H1 (cell line): ENCODE results near the gene ZBTB46.

Source experiments
- ASH2L ChIP-seq: fragments of 200-600, 300-600 bp; sonication (generic); IDR thresholded peaks from one replicate; pipeline ENCODE4 v1.7.1; 2017; ENCODE audit warnings: low read length
- EGR1 ChIP-seq: IDR thresholded peaks from 2 replicates; pipeline ENCODE4 v1.6.1; 2011; ENCODE audit warnings: low read depth, low read length, borderline replicate concordance
- POLR2AphosphoS5 ChIP-seq: IDR thresholded peaks from 2 replicates; pipeline ENCODE4 v1.6.1; 2011; ENCODE audit warnings: low read depth, low read length
- TEAD4 ChIP-seq: IDR thresholded peaks from 2 replicates; pipeline ENCODE4 v1.6.1; 2012; ENCODE audit warnings: low read depth, low read length, inconsistent platforms, mixed read lengths
- TF ChIP-seq, protein P1 (sequence below), 3 experiments: IDR thresholded peaks; 1 replicate in 2 of 3; 2 replicates in 1 of 3; pipeline versions ENCODE4 v1.5.1 to v1.6.1; 2011; ENCODE audit warnings: low read length in 3 of 3, mild to moderate bottlenecking in 3 of 3, inconsistent platforms in 2 of 3, low read depth in 1 of 3, moderate library complexity in 1 of 3; ENCODE audit not compliant: insufficient read depth in 1 of 3; ENCODE audit errors: control extremely low read depth in 1 of 3

DNA sequence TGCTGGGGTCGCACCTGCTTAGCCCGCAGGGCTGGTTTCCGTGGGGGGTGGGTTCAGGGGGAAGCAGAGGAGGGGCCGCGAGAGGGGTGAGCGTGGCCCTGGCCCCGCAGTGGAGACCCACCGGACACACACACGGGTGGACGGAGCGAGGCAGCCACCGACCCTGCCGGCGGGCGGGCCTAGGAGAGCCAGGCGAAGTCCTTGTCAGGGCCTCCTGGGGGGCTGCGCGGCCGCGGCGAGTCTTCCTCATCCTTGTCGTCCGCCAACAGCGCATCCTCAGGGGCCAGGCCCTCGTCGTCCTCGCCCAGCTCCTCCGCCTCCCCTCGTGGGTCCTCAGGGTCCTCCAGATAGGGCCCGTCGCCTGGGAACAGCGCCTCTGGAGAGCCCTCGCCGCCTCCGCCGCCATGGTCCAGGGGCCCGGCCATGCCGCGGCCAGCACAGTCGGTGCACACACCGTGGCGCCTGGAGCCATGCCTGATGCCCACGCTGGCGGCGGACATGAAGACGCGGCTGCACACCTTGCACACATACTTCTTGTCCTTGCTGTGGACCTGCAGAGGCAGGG lies 84.2 kb downstream of the ZBTB46 start:
- TF ChIP-seq POLR2AphosphoS5 (no peak), TEAD4 (no peak), ASH2L (no peak), EGR1 (no peak)
- TF ChIP-seq, protein P1, sequence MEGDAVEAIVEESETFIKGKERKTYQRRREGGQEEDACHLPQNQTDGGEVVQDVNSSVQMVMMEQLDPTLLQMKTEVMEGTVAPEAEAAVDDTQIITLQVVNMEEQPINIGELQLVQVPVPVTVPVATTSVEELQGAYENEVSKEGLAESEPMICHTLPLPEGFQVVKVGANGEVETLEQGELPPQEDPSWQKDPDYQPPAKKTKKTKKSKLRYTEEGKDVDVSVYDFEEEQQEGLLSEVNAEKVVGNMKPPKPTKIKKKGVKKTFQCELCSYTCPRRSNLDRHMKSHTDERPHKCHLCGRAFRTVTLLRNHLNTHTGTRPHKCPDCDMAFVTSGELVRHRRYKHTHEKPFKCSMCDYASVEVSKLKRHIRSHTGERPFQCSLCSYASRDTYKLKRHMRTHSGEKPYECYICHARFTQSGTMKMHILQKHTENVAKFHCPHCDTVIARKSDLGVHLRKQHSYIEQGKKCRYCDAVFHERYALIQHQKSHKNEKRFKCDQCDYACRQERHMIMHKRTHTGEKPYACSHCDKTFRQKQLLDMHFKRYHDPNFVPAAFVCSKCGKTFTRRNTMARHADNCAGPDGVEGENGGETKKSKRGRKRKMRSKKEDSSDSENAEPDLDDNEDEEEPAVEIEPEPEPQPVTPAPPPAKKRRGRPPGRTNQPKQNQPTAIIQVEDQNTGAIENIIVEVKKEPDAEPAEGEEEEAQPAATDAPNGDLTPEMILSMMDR (IDR thresholded peaks at IDR 0.05; ENCODE audit: control extremely low read depth in 1 of 3, insufficient read depth in 1 of 3, low read depth in 1 of 3, low read length in 3 of 3) = no peak
